ENCODE results near the gene SMIM41. TPM values are rescaled to one million over a fixed set of nuclear protein-coding genes. Genes with fewer than 3 reads are reported as not detected.

SMIM41 gene
- total and polyA plus RNA-seq, 5 donors, result 0.31 to 0.95 (median 0.53) TPM; not detected in 1

DNA sequence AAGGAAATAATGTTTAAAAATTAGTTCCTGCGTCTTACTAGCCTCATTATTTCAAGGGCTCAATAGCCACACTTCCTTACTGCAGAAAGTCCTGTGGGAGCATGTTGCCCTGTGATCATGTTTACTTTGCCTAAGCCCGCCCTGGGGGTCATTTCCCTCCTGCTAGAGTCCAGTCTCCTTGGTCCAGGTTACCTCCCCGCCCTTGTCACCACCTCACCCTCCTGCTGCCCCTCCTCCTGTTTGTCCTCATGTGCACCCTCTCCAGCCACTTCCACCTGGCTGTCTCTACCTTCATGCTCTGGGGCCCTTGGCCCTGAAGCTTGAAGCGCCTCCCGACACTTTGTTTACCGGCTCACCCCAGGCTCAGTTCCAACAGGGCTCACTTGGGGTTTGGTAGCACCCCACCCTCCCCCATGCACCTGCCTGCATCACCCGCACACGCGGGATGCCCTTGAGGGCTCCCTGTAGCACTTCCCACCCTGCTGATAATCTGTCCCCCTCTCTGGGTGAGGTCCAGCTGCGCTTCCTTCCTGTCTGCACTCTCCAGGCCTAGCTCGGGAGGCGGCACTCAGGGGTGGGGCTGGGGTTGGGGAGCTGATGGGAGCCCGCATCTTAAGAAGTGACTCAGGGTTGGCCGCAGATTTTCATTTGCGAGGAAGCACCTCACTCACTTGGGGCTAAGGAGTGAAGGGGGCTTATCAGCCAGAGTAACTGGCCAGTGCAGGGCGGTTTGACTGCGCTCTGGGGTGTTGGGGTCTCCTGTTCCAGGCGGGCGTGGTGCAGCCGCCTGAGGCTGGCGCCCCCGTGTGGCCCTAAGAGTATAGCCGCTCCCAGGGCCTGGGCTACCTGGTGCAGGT is 40.1 kb downstream of the SMIM41 start:
- ATAC-seq, result peak; percentile 64 to 85
- DNase-seq, result peak in 2 of 3 donors; percentile 53 to 76
- WGBS, result 26% methylated on average over 23 of the region's 23 CpGs
- H3K9me3 ChIP-seq (ENCODE audit: control insufficient read depth, low read length), result no peaks in the 10 kb centered on the region
- no peak overlapping the region for H3K4me3 ChIP-seq (ENCODE audit: low read length)
- H3K27me3 ChIP-seq (ENCODE audit: control insufficient read depth, insufficient read depth), result no peaks in the 10 kb centered on the region
- H3K27ac ChIP-seq (ENCODE audit: low read length), result no peak overlapping the region
- intact Hi-C loops (cut with DNase I), result loop anchor here in 1 of 4 donors (10.0 kb wide), 1 partner anchor 95 kb away; no protein-coding TSS in a partner anchor
- H3K4me1 ChIP-seq (ENCODE audit: control insufficient read depth, insufficient read depth, low read length), result no peaks in the 10 kb centered on the region

DNA sequence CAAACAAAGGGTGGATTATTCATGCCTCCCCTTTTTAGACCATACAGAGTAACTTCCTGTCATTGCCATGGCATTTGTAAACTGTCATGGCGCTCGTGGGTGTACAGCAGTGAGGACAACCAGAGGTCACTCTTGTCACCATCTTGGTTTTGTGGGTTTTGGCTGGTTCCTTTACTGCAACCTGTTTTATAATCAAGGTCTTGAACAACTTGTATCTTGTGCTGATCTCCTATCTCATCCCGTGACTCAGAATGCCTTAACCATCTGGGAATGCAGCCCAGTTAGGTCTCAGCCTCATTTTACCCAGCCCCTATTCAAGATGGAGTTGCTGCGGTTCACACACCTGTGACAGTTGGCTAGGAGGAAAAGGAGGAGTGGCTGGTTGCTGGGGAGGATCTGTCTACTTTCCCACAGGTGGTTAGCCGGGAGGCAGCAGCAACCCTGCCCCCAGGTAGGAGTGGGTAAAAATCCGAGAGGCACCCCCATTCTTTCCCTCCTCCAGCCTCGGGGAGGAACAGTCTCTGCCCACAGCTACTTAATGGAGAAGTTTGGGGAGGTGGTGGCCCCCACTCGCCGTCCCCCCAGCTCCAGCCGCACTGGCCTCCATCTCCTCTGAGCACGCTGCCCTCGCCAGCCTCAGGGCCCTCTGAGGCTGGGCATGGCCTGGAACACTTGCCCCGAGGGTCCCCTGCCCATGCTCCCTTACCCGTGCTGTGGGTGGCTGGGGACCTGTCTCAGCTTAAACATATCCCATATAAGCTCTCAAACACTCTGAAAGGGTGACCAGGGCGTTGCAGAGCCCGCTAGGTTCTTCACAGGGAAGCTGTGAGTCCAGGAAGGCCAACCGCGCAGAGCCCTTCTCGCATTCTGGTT is 41.7 kb downstream of the SMIM41 start:
- no peaks in the 10 kb centered on the region for H3K9me3 ChIP-seq (ENCODE audit: control insufficient read depth, low read length)
- DNase-seq, result no peak
- intact Hi-C loops (cut with DNase I), result loop anchor here in 1 of 4 donors (10.0 kb wide), 1 partner anchor 96 kb away; no protein-coding TSS in a partner anchor
- H3K27ac ChIP-seq (ENCODE audit: low read length), result no peak overlapping the region
- ATAC-seq, result no peak
- H3K27me3 ChIP-seq (ENCODE audit: control insufficient read depth, insufficient read depth), result no peaks in the 10 kb centered on the region
- 70% methylated on average over 19 of the region's 19 CpGs for WGBS
- H3K4me3 ChIP-seq (ENCODE audit: low read length), result no peak overlapping the region
- H3K4me1 ChIP-seq (ENCODE audit: control insufficient read depth, insufficient read depth, low read length), result peaks cover 7% of the 10 kb centered on the region

DNA sequence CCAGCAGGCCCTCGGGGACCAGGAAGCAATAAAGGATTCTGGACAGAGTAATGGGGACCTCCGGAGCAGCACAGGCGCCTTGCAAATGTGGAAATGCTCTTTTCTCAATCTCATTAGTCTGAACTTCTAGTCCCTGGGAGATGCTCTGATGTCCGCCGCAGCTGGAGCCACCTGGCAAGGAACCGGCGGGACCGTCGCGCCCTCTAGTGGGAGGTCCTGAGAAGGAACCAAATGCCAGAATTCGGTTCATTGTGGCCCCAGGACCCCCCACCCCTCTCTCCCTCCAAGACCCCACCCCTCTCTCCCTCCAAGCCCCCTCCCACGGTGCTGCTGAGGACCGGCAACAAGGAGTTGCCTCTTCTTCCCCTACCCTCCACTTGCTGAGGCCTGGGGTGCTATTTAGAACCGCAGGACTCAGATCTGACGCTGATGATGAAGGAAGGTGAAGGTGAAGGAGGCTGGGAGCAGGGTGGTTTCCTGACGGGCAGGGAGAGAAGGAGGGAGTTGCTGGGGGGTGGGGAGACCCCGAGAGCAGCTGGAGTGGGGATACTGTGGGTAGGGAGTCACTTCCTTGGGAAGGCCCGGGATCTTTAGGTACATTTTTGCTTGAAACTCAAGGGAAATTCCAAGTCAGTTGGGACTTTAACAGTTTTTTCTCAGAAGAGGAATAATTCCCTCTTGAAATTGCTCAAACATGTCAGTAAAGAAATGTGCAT is 42.5 kb downstream of the SMIM41 start:
- WGBS, result 15% methylated on average over 18 of the region's 18 CpGs
- no peak overlapping the region for H3K4me3 ChIP-seq (ENCODE audit: low read length)
- intact Hi-C loops (cut with DNase I), result loop anchor here in 1 of 4 donors (10.0 kb wide), 1 partner anchor 97 kb away; no protein-coding TSS in a partner anchor
- DNase-seq, result peak; percentile 67 to 86 (median 86)
- H3K27me3 ChIP-seq (ENCODE audit: control insufficient read depth, insufficient read depth), result no peaks in the 10 kb centered on the region
- H3K9me3 ChIP-seq (ENCODE audit: control insufficient read depth, low read length), result no peaks in the 10 kb centered on the region
- peak in 1 of 2 donors; percentile 7 for ATAC-seq
- H3K4me1 ChIP-seq (ENCODE audit: control insufficient read depth, insufficient read depth, low read length), result peaks cover 8% of the 10 kb centered on the region
- H3K27ac ChIP-seq (ENCODE audit: low read length), result no peak overlapping the region

DNA sequence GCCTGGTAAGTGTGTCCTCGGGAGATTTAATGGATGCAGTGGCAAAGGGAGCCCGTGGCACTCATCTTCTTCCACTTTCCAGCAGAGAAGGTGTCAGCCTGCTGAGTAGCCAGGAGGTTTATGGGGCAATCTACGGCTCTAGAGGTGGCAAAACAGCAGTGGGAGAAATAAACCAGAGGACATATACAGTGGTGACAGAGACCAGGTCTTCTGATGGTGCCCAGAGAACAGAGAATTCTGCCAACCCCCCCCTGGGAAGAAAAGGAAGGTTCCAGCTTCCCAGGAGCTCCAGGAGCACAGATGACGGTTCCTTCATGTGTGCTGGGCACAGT is 43.0 kb downstream of the SMIM41 start:
- intact Hi-C loops (cut with DNase I), result loop anchor here in 1 of 4 donors (10.0 kb wide), 1 partner anchor 98 kb away; no protein-coding TSS in a partner anchor
- no peak for ATAC-seq
- WGBS, result 84% methylated on average over 4 of the region's 4 CpGs

DNA sequence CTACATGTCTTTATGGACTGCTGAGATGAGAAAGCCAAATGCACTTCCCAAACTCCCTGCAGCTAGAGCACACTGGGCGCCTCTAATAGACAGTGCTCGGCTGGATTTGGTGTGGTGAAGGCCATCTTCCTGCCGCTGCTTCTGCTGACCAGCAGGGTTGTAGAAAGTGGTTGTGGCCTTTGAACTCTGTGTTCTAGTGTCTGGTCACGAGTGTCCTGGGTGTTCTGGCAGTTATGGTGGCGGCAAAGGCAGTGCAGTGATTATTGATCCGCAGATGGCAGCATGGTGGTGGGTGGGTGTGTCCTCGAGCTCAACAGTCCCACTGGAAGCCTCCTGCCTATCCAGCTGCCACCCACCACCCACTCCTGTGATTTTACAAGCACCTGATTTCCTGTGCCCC is 43.4 kb downstream of the SMIM41 start:
- Histone ChIP-seq H3K9me3 (ENCODE audit: control insufficient read depth, low read length) (no peaks in the 10 kb centered on the region), H3K27ac (ENCODE audit: low read length) (no peak overlapping the region), H3K4me1 (ENCODE audit: control insufficient read depth, insufficient read depth, low read length) (peaks cover 11% of the 10 kb centered on the region), H3K27me3 (ENCODE audit: control insufficient read depth, insufficient read depth) (no peaks in the 10 kb centered on the region), H3K4me3 (ENCODE audit: low read length) (no peak overlapping the region)
- DNase-seq (no peak), ATAC-seq (no peak)
- WGBS, result 94% methylated on average over 7 of the region's 7 CpGs
- intact Hi-C loops (cut with DNase I), result loop anchor here in 1 of 4 donors (10.0 kb wide), 1 partner anchor 98 kb away; no protein-coding TSS in a partner anchor

More for the DNA sequence above, 43.0 kb downstream of the SMIM41 start:
- no peaks in the 10 kb centered on the region for H3K9me3 ChIP-seq (ENCODE audit: control insufficient read depth, low read length)
- no peak overlapping the region for H3K27ac ChIP-seq (ENCODE audit: low read length)
- peaks cover 8% of the 10 kb centered on the region for H3K4me1 ChIP-seq (ENCODE audit: control insufficient read depth, insufficient read depth, low read length)
- no peak for DNase-seq
- H3K4me3 ChIP-seq (ENCODE audit: low read length), result no peak overlapping the region
- H3K27me3 ChIP-seq (ENCODE audit: control insufficient read depth, insufficient read depth), result no peaks in the 10 kb centered on the region

DNA sequence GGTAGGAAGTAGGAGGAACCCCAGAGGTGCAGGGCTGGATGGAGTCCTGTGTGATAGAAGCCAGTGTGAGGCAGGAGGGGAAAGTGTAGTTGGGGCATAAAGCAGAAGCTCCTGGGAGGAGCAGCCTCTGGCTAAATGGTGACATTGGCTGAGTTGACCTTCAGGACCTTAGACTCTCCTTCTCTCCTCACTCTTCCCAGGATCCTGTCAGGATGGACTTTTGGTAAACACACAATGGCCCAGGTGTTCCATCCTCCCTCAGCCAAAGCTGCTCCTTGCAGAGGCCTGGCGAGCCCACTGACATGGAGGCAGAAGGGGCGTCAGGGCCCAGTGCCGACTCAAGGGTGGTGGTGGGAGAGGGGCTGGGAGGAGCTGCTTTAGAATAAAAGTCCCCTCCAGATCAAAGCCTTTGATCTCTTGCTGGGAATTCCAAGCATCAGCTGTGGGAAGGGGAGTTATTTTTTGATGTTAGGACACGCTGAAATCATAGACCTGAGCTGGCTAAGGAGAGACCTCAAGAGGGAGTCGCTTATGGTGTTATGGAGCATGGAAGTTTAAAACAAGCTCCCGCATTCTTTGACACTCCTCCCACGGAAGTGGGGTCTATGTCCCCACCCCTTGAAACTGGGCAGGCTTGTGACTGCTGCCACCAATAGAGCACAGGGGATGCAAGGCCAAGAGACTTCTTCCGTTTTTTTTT is 44.1 kb downstream of the SMIM41 start:
- DNase-seq (no peak), ATAC-seq (no peak)
- H3K4me3 ChIP-seq (ENCODE audit: low read length), result no peak overlapping the region
- intact Hi-C loops (cut with DNase I), result loop anchor here in 1 of 4 donors (10.0 kb wide), 1 partner anchor 99 kb away; no protein-coding TSS in a partner anchor
- peaks cover 12% of the 10 kb centered on the region for H3K4me1 ChIP-seq (ENCODE audit: control insufficient read depth, insufficient read depth, low read length)
- H3K27ac ChIP-seq (ENCODE audit: low read length), result no peak overlapping the region
- WGBS, result 71% methylated on average over 8 of the region's 8 CpGs
- no peaks in the 10 kb centered on the region for H3K9me3 ChIP-seq (ENCODE audit: control insufficient read depth, low read length)
- H3K27me3 ChIP-seq (ENCODE audit: control insufficient read depth, insufficient read depth), result no peaks in the 10 kb centered on the region

DNA sequence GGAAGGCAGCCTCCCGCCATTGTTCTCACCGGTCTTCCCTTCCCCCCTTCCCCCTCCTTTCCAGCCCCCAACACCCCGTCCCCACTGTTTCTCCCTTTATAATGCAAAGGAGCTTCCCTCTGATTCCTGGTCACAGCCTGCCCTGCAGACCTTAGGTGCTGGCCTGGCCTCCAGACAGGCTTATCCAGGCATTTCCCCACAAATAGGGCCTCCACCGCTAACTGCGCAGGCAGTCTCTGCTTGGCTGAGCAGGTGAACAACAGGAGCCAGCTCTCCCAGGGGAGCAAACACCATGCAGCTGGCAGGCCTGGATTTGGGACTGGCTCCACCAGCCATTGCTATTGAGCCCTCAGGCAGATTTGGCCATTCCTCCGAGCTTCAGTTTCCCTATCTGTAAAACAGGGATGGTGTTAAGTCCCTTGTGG is 46.0 kb downstream of the SMIM41 start:
- 82% methylated on average over 6 of the region's 6 CpGs for WGBS
- DNase-seq (no peak), ATAC-seq (no peak)
- Histone ChIP-seq H3K4me3 (ENCODE audit: low read length) (no peak overlapping the region), H3K27ac (ENCODE audit: low read length) (peak overlapping the region; percentile 80), H3K9me3 (ENCODE audit: control insufficient read depth, low read length) (no peaks in the 10 kb centered on the region), H3K27me3 (ENCODE audit: control insufficient read depth, insufficient read depth) (no peaks in the 10 kb centered on the region), H3K4me1 (ENCODE audit: control insufficient read depth, insufficient read depth, low read length) (peaks cover 12% of the 10 kb centered on the region)
- intact Hi-C loops (cut with DNase I), result loop anchor here in 1 of 4 donors (10.0 kb wide), 1 partner anchor 101 kb away; no protein-coding TSS in a partner anchor

DNA sequence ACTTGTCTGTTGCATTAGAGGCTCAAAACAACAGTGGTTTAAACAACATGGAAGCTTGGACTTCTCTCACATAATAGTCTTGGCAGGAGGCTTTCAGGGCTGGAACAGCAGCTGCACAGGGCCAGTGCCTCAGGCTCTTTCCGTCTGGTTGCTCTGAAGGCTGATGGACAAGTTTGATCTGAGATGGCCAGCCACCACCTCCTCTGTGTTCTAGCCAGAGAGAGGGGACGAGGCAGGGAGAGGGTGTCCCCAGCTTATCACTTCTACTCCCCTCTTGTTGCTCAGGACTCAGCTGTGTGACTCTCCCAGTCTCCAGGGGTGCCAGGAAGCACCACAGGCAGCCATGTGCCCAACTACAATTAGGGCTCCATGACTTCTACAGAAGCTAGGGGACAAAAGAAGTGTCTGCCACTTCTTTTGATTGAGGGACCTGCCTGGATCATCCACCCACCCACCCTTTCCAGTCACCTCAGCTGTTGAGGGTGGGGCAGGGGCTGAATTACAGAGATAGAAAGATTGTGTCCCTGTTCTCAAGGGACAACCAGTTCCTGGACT is 46.6 kb downstream of the SMIM41 start:
- H3K4me3 ChIP-seq (ENCODE audit: low read length), result no peak overlapping the region
- no peaks in the 10 kb centered on the region for H3K27me3 ChIP-seq (ENCODE audit: control insufficient read depth, insufficient read depth)
- ATAC-seq, result no peak
- H3K4me1 ChIP-seq (ENCODE audit: control insufficient read depth, insufficient read depth, low read length), result peaks cover 12% of the 10 kb centered on the region
- no peaks in the 10 kb centered on the region for H3K9me3 ChIP-seq (ENCODE audit: control insufficient read depth, low read length)
- peak in 1 of 3 donors; percentile 44 for DNase-seq
- H3K27ac ChIP-seq (ENCODE audit: low read length), result peak overlapping the region; percentile 80
- 56% methylated on average over 2 of the region's 2 CpGs for WGBS
- intact Hi-C loops (cut with DNase I), result loop anchor here in 1 of 4 donors (10.0 kb wide), 1 partner anchor 101 kb away; no protein-coding TSS in a partner anchor

DNA sequence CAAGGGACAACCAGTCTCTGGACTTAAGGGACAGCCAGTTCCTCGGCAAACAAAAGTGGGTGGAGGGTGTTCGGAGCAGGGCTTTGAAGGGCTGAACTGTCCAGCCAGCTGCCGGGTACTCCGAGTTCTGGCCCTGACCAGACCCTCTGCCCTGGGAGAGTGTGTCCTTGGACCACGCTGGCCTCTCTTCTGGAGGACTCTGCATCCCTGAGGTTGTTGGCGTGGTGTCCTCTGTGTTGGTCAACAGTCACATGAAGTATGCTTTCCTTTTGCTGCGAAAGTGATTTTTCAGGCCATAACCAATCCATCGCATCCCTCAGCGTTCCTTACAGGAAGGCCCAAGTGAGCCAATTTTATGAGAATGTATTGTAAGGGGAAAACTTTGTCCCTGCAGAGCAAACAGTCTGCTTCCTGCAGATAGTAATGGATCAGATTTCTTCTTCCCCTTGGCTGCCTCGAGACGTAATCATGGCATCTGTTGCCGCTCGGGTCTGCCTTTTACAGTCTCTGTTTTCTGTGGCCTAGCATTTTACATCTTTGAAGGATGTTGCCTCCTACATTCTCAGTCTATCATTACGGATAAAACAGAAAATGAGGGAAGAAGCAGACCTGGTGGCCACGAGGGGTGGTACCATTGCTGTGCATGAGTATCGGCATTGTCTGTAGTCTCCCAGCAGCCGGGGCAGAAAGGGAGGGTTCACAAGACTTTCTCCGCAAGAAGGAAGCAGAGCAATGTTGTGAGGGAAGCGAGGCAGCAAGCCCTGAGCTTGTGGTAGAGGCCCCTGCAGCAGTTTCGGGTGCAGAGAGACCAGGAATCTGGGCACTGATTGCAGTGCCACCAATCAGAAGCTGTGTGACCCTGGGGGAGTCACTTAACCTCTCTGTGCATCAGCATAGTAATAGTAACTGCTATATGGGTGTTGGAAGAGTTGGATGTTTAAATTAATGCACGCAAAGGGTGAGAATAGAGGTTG is 47.4 kb downstream of the SMIM41 start:
- no peak overlapping the region for H3K4me3 ChIP-seq (ENCODE audit: low read length)
- WGBS, result 35% methylated on average over 21 of the region's 21 CpGs
- peaks cover 12% of the 10 kb centered on the region for H3K4me1 ChIP-seq (ENCODE audit: control insufficient read depth, insufficient read depth, low read length)
- H3K27me3 ChIP-seq (ENCODE audit: control insufficient read depth, insufficient read depth), result no peaks in the 10 kb centered on the region
- DNase-seq (peak in 1 of 3 donors; percentile 84), ATAC-seq (peak; percentile 85 to 86)
- peak overlapping the region; percentile 89 for H3K27ac ChIP-seq (ENCODE audit: low read length)
- H3K9me3 ChIP-seq (ENCODE audit: control insufficient read depth, low read length), result no peaks in the 10 kb centered on the region
- intact Hi-C loops (cut with DNase I), result loop anchor here in 1 of 4 donors (10.0 kb wide), 1 partner anchor 102 kb away; no protein-coding TSS in a partner anchor

All from right cardiac atrium (tissue), 5 donors.